Natural killer cell (primary cell): ENCODE data around the gene MCM7. TPM values are rescaled to one million over a fixed set of nuclear protein-coding genes. Genes with fewer than 3 reads are reported as not detected.

ENCODE experiments used
- ATAC-seq, 3 donors: fragments of 150-1000 bp in 2 of 3; fragments of 200-7000 bp in 1 of 3; cut with Tn5 transposase; 1 replicate in 1 of 3; 2 replicates in 2 of 3; pipeline ENCODE4 v1.10.0; 2021; ENCODE audit warnings: mild to moderate bottlenecking in 2 of 3, moderate library complexity in 2 of 3
- DNase-seq, 2 donors: peaks; one replicate each; pipeline versions ENCODE4 v3.0.0 to v3.0.0-alpha.2; 2013 to 2021; ENCODE audit warnings: mixed read lengths in 1 of 2
- H3K27ac ChIP-seq: one replicate; pipeline ENCODE4 v1.5.1; 2013; ENCODE audit warnings: mild to moderate bottlenecking, low read length
- H3K27me3 ChIP-seq: one replicate; pipeline ENCODE4 v1.6.1; 2013; ENCODE audit warnings: low read length; ENCODE audit not compliant: control insufficient read depth, insufficient read depth
- H3K36me3 ChIP-seq: one replicate; pipeline ENCODE4 v1.6.1; 2013; ENCODE audit warnings: low read length; ENCODE audit not compliant: control insufficient read depth, insufficient read depth
- H3K4me1 ChIP-seq: one replicate; pipeline ENCODE4 v1.6.1; 2013; ENCODE audit warnings: low read length; ENCODE audit not compliant: control insufficient read depth, insufficient read depth
- H3K4me3 ChIP-seq: one replicate; pipeline ENCODE4 v1.5.1; 2013; ENCODE audit warnings: low read length
- H3K9me3 ChIP-seq: one replicate; pipeline ENCODE4 v1.6.1; 2013; ENCODE audit warnings: low read length; ENCODE audit not compliant: control insufficient read depth, insufficient read depth
- H3K27ac Mint-ChIP-seq, 2 donors: one replicate each; pipeline ENCODE4 v1.8.0; 2022; ENCODE audit warnings: mild to moderate bottlenecking in 2 of 2, mixed read lengths in 2 of 2, moderate library complexity in 1 of 2
- H3K27me3 Mint-ChIP-seq, 2 donors: one replicate each; pipeline ENCODE4 v1.8.0; 2022; ENCODE audit warnings: low read depth in 2 of 2, mixed read lengths in 2 of 2
- H3K36me3 Mint-ChIP-seq: one replicate; pipeline ENCODE4 v1.8.0; 2022; ENCODE audit warnings: mixed read lengths
- H3K4me1 Mint-ChIP-seq, 2 donors: one replicate each; pipeline ENCODE4 v1.8.0; 2022; ENCODE audit warnings: mixed read lengths in 2 of 2
- H3K4me3 Mint-ChIP-seq: one replicate; pipeline ENCODE4 v1.8.0; 2022; ENCODE audit warnings: mild to moderate bottlenecking, moderate library complexity, mixed read lengths
- H3K9me3 Mint-ChIP-seq, 2 donors: one replicate each; pipeline ENCODE4 v1.8.0; 2022; ENCODE audit warnings: mixed read lengths in 2 of 2
- WGBS: methylation state at CpG from one replicate; pipeline ENCODE4 v1.1.7; 2013; ENCODE audit warnings: missing lambda C conversion rate; ENCODE audit not compliant: insufficient coverage; 5-methylcytosine and 5-hydroxymethylcytosine counted together
- intact Hi-C: fragments of 100-400 bp; cut with micrococcal nuclease; formaldehyde crosslinking; loops from one replicate; pipeline ENCODE4 v1.14.2; 2022
- total RNA-seq, 4 donors: library from RNA; stranded (reverse); fragments of 120-200 nt in 1 of 4; gene quantifications; one replicate each; pipeline versions ENCODE4 v1.2.3 to v1.2.4, GENCODE V29; 2013 to 2022
- TF ChIP-seq, protein P1 (sequence below): fragments of 200-600 bp; IDR thresholded peaks from one replicate; pipeline ENCODE4 v1.8.0; 2022; ENCODE audit warnings: antibody characterized with exemption

MCM7 gene
- total RNA-seq, 3 donors from 2014 or later (not counting 1 experiment from before 2014, with no cell fraction given), result 112 to 214 (median 137) TPM

GRCh38 chr7:100122568-100122967 is 21.4 kb upstream of the MCM7 start:
- Mint-ChIP-seq H3K4me1 (peaks cover 44 to 50% of the 10 kb centered on the region in 2 donors), H3K4me3 (peak overlapping the region; percentile 17), H3K27me3 (no peaks in the 10 kb centered on the region), H3K9me3 (no peaks in the 10 kb centered on the region), H3K27ac (peak overlapping the region in 1 of 2 donors; percentile 57), H3K36me3 (no peaks in the 10 kb centered on the region)
- Histone ChIP-seq H3K27me3 (no peaks in the 10 kb centered on the region), H3K36me3 (no peaks in the 10 kb centered on the region), H3K4me3 (no peak overlapping the region), H3K27ac (no peak overlapping the region), H3K4me1 (peaks cover 43% of the 10 kb centered on the region), H3K9me3 (no peaks in the 10 kb centered on the region)
- DNase-seq (no peak), ATAC-seq (no peak)
- WGBS, result 100% methylated on average over 1 of the region's 1 CpG
- TF ChIP-seq, protein P1, sequence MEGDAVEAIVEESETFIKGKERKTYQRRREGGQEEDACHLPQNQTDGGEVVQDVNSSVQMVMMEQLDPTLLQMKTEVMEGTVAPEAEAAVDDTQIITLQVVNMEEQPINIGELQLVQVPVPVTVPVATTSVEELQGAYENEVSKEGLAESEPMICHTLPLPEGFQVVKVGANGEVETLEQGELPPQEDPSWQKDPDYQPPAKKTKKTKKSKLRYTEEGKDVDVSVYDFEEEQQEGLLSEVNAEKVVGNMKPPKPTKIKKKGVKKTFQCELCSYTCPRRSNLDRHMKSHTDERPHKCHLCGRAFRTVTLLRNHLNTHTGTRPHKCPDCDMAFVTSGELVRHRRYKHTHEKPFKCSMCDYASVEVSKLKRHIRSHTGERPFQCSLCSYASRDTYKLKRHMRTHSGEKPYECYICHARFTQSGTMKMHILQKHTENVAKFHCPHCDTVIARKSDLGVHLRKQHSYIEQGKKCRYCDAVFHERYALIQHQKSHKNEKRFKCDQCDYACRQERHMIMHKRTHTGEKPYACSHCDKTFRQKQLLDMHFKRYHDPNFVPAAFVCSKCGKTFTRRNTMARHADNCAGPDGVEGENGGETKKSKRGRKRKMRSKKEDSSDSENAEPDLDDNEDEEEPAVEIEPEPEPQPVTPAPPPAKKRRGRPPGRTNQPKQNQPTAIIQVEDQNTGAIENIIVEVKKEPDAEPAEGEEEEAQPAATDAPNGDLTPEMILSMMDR, result no peak
- intact Hi-C loops, result no loop called here

DNA sequence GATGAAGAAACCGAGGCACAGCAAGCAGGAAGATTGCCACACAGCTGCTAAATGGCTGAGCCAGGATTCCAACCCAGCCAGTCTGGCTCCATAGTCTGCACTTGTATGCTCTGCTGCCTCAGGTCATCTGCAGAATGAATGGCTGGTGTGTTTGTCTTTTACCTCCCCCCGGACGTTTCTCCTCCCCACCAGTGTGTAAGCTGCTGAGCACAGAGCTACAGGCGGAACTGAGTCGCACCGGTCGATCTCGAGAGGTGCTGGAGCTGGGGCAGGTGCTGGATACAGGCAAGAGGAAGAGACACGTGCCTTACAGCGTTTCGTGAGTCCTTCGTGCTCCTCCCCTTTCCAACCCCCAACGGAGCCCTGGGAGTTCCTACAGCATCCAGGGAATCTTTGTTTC is 20.9 kb upstream of the MCM7 start:
- H3K27ac ChIP-seq, result no peak overlapping the region
- no peak for ATAC-seq
- no peaks in the 10 kb centered on the region for H3K36me3 Mint-ChIP-seq
- TF ChIP-seq, protein P1, result no peak
- 95% methylated on average over 12 of the region's 13 CpGs for WGBS
- H3K36me3 ChIP-seq, result no peaks in the 10 kb centered on the region
- no peaks in the 10 kb centered on the region for H3K9me3 Mint-ChIP-seq
- no peak overlapping the region for H3K27ac Mint-ChIP-seq
- DNase-seq, result no peak
- no peaks in the 10 kb centered on the region for H3K27me3 ChIP-seq
- no peak overlapping the region for H3K4me3 ChIP-seq
- H3K9me3 ChIP-seq, result no peaks in the 10 kb centered on the region
- peaks cover 44 to 49% of the 10 kb centered on the region in 2 donors for H3K4me1 Mint-ChIP-seq
- H3K4me1 ChIP-seq, result peaks cover 43% of the 10 kb centered on the region
- intact Hi-C loops, result no loop called here
- H3K4me3 Mint-ChIP-seq, result no peak overlapping the region
- no peaks in the 10 kb centered on the region for H3K27me3 Mint-ChIP-seq

- peaks cover 33% of the 10 kb centered on the region for H3K4me1 ChIP-seq
- H3K27ac ChIP-seq, result no peak overlapping the region
- no peak overlapping the region for H3K4me3 ChIP-seq
- TF ChIP-seq, protein P1, result no peak
- H3K27me3 ChIP-seq, result no peaks in the 10 kb centered on the region
- no peak for ATAC-seq
- H3K4me1 Mint-ChIP-seq, result peaks cover 35 to 36% of the 10 kb centered on the region in 2 donors
- no peaks in the 10 kb centered on the region for H3K36me3 ChIP-seq
- DNase-seq, result no peak
- 62% methylated on average over 1 of the region's 1 CpG for WGBS
- no peaks in the 10 kb centered on the region for H3K36me3 Mint-ChIP-seq
- H3K27ac Mint-ChIP-seq, result peak overlapping the region; percentile 98
- H3K4me3 Mint-ChIP-seq, result peak overlapping the region; percentile 97
- H3K9me3 Mint-ChIP-seq, result no peaks in the 10 kb centered on the region
- no peaks in the 10 kb centered on the region for H3K27me3 Mint-ChIP-seq
- intact Hi-C loops, result no loop called here
- H3K9me3 ChIP-seq, result no peaks in the 10 kb centered on the region
Measured at GRCh38 chr7:100120733-100121036, 19.5 kb upstream of the MCM7 start.

DNA sequence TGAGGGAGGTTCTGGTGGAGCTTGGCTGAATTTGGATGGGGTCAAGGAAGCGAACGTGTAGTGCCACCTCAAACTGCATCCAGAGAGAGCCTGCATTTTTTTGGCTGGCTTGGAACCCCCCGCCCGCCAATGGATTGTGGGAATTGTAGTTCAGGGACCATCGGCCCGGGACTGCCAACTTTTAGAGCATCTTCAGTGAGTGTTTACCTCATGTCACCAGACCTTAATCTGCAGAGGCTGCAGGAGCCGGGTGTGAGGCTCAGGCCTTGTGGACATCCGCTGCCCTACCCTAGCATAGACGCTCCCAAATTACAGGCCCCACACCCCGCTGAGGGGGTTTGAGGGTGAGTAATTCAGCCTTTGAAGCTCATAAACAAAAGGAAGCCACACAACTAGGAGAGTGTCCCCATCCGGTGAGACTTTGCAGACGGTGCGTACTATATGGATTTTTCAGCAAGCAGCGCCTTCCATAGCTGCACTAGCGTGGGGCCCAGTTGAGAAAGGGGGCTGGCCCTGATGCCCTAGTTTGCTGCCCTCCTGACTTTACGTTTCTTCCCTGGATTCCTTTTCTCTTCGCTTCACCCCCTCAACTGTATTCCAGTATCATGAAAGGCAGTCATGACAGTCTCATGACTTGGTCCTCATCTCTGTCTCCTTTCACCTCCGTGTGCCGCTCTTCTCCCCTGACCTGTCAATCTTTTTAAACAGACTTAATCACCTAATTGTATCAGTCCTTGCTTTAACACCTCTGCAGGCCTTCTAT is 19.0 kb upstream of the MCM7 start:
- H3K4me3 ChIP-seq, result peak overlapping the region; percentile 73
- Mint-ChIP-seq H3K9me3 (no peaks in the 10 kb centered on the region), H3K27ac (peak overlapping the region; percentile 98), H3K4me1 (peaks cover 30 to 34% of the 10 kb centered on the region in 2 donors), H3K27me3 (no peaks in the 10 kb centered on the region), H3K36me3 (no peaks in the 10 kb centered on the region), H3K4me3 (peak overlapping the region; percentile 97)
- DNase-seq (peak in 1 of 2 donors; percentile 83), ATAC-seq (peak; percentile 38 to 54 (median 41))
- no peaks in the 10 kb centered on the region for H3K27me3 ChIP-seq
- intact Hi-C loops, result loop anchor here (1.0 to 5.0 kb wide), 3 partner anchors 7 to 38 kb away; partner anchors contain the start of genes AP4M1, MCM7 and ZNF3
- TF ChIP-seq, protein P1, result no peak
- WGBS, result 30% methylated on average over 19 of the region's 19 CpGs
- peak overlapping the region; percentile 89 for H3K27ac ChIP-seq
- H3K9me3 ChIP-seq, result no peaks in the 10 kb centered on the region
- H3K36me3 ChIP-seq, result no peaks in the 10 kb centered on the region
- H3K4me1 ChIP-seq, result peaks cover 28% of the 10 kb centered on the region
